Stomach (tissue), 4 donors: ENCODE data around the gene CLDN20.

Experiments used
- CTCF ChIP-seq, 7 experiments: fragments of 450-650 bp in 4 of 7; fragments of 200-600 bp in 3 of 7; sonication (generic) in 3 of 7; IDR thresholded peaks; one replicate each; pipeline ENCODE4 v1.5.1; 2016 to 2019; ENCODE audit warnings: antibody characterized with exemption in 7 of 7, control low read depth in 2 of 7, mild to moderate bottlenecking in 1 of 7
- EP300 ChIP-seq: sonication (generic); formaldehyde crosslinking; IDR thresholded peaks from one replicate; pipeline ENCODE4 v1.6.1; 2017; ENCODE audit warnings: antibody characterized with exemption
- POLR2A ChIP-seq, 4 donors: fragments of 450-650 bp; IDR thresholded peaks; one replicate each; pipeline ENCODE4 v1.6.1; 2016; ENCODE audit warnings: antibody characterized with exemption in 4 of 4, control low read depth in 2 of 4, mild to moderate bottlenecking in 1 of 4, moderate library complexity in 1 of 4
- POLR2AphosphoS5 ChIP-seq, 3 donors: sonication (generic); formaldehyde crosslinking; IDR thresholded peaks; one replicate each; pipeline ENCODE4 v1.6.1; 2016; ENCODE audit warnings: antibody characterized with exemption in 3 of 3

GRCh38 chr6:155276638-155277037 is 12.8 kb downstream of the CLDN20 start:
- TF ChIP-seq POLR2A (IDR thresholded peaks at IDR 0.05), result no peak
- TF ChIP-seq EP300, result no peak
- no peak for TF ChIP-seq CTCF (IDR thresholded peaks at IDR 0.05)
- TF ChIP-seq POLR2AphosphoS5 (IDR thresholded peaks at IDR 0.05), result no peak
